Activated naive CD4-positive, alpha-beta T cell treated with anti-CD3 and anti-CD28 coated beads, Interleukin-2, amount 50 U/mL, for 72 hours (primary cell): ENCODE data around the gene SEC14L6. TPM values are rescaled to one million over a fixed set of nuclear protein-coding genes. Genes with fewer than 3 reads are reported as not detected.
"Not testable (repeated sequence)": the region's sequence is repeated elsewhere in the genome, so short reads cannot be mapped to it uniquely, and the experiment has no call there.

Experiments used
- ATAC-seq, 2 donors: fragments of 150-1000 bp; cut with Tn5 transposase; 2 replicates each; pipeline ENCODE4 v1.10.0; 2021; ENCODE audit warnings: mild to moderate bottlenecking in 2 of 2, moderate library complexity in 2 of 2
- DNase-seq, 2 donors: peaks; one replicate each; pipeline ENCODE4 v3.0.0; 2021 to 2022; ENCODE audit warnings: low spot score in 2 of 2
- H3K27ac Mint-ChIP-seq, 2 donors: one replicate each; pipeline ENCODE4 v1.8.0; 2022; ENCODE audit warnings: mild to moderate bottlenecking in 2 of 2, mixed read lengths in 2 of 2
- H3K36me3 Mint-ChIP-seq, 2 donors: one replicate each; pipeline ENCODE4 v1.8.0; 2022; ENCODE audit warnings: mixed read lengths in 2 of 2
- H3K9me3 Mint-ChIP-seq, 2 donors: one replicate each; pipeline ENCODE4 v1.8.0; 2022; ENCODE audit warnings: mixed read lengths in 2 of 2
- total RNA-seq, 2 donors: library from RNA; stranded (reverse); gene quantifications; one replicate each; pipeline ENCODE4 v1.2.3, GENCODE V29; 2022

The SEC14L6 gene
- total RNA-seq: not detected

GRCh38 chr22:30546616-30547015, at the start of gene SEC14L6:
Gene SEC14L6 (minus strand): TSS chr22:30546741. CDS start chr22:30546682, 59 bp downstream.
- no peak for ATAC-seq
- H3K9me3 Mint-ChIP-seq: no peaks in the 10 kb centered on the region
- H3K36me3 Mint-ChIP-seq: peaks cover 0 to 4% of the 10 kb centered on the region in 2 donors
- H3K27ac Mint-ChIP-seq: no peak within 1 kb of the TSS
- DNase-seq: no peak

- Mint-ChIP-seq H3K36me3 (no peaks in the 10 kb centered on the region), H3K27ac (no peak overlapping the region), H3K9me3 (no peaks in the 10 kb centered on the region)
- ATAC-seq (no peak), DNase-seq (no peak)
Observed at GRCh38 chr22:30596199-30596598, 49.7 kb upstream of the SEC14L6 start.

GRCh38 chr22:30592360-30592713, 45.8 kb upstream of the SEC14L6 start:
- not testable (repeated sequence) for H3K9me3 Mint-ChIP-seq, H3K36me3 Mint-ChIP-seq, H3K27ac Mint-ChIP-seq, DNase-seq, ATAC-seq

GRCh38 chr22:30591588-30592359, 45.2 kb upstream of the SEC14L6 start, which contains the start of gene PES1:
Gene PES1 (minus strand): TSS chr22:30591910. CDS start chr22:30591833, 77 bp downstream.
- H3K27ac Mint-ChIP-seq: no peak within 1 kb of the TSS
- ATAC-seq (peak; percentile 99 to 100), DNase-seq (peak; percentile 86 to 91)
- peaks cover 6 to 7% of the 10 kb centered on the region in 2 donors for H3K36me3 Mint-ChIP-seq
- H3K9me3 Mint-ChIP-seq: no peaks in the 10 kb centered on the region

GRCh38 chr22:30591191-30591587, 44.6 kb upstream of the SEC14L6 start:
- peaks cover 6 to 7% of the 10 kb centered on the region in 2 donors for H3K36me3 Mint-ChIP-seq
- H3K27ac Mint-ChIP-seq: no peak overlapping the region
- H3K9me3 Mint-ChIP-seq: no peaks in the 10 kb centered on the region
- no peak for DNase-seq
- no peak for ATAC-seq

- DNase-seq (no peak), ATAC-seq (no peak)
- Mint-ChIP-seq H3K27ac (no peak overlapping the region), H3K9me3 (no peaks in the 10 kb centered on the region), H3K36me3 (peaks cover 6 to 7% of the 10 kb centered on the region in 2 donors)
Observed at GRCh38 chr22:30586414-30586813, 39.9 kb upstream of the SEC14L6 start.

- Mint-ChIP-seq H3K9me3 (no peaks in the 10 kb centered on the region), H3K36me3 (peaks cover 12 to 17% of the 10 kb centered on the region in 2 donors), H3K27ac (no peak overlapping the region)
- ATAC-seq (no peak), DNase-seq (no peak)
Observed at GRCh38 chr22:30584441-30584840, 37.9 kb upstream of the SEC14L6 start.

- Mint-ChIP-seq H3K36me3 (peaks cover 12 to 25% of the 10 kb centered on the region in 2 donors), H3K27ac (peak overlapping the region in 1 of 2 donors; percentile 55), H3K9me3 (no peaks in the 10 kb centered on the region)
- ATAC-seq (no peak), DNase-seq (no peak)
Observed at GRCh38 chr22:30582788-30583545, 36.4 kb upstream of the SEC14L6 start.

- no peaks in the 10 kb centered on the region for H3K9me3 Mint-ChIP-seq
- peak overlapping the region in 1 of 2 donors; percentile 87 for H3K27ac Mint-ChIP-seq
- ATAC-seq: no peak
- no peak for DNase-seq
- peaks cover 8 to 20% of the 10 kb centered on the region in 2 donors for H3K36me3 Mint-ChIP-seq
Observed at GRCh38 chr22:30582051-30582450, 35.5 kb upstream of the SEC14L6 start.

GRCh38 chr22:30580896-30581295, 34.4 kb upstream of the SEC14L6 start:
- no peaks in the 10 kb centered on the region for H3K9me3 Mint-ChIP-seq
- H3K27ac Mint-ChIP-seq: no peak overlapping the region
- peaks cover 6 to 18% of the 10 kb centered on the region in 2 donors for H3K36me3 Mint-ChIP-seq
- DNase-seq (no peak), ATAC-seq (no peak)

- no peaks in the 10 kb centered on the region for H3K9me3 Mint-ChIP-seq
- H3K27ac Mint-ChIP-seq: peak overlapping the region in 1 of 2 donors; percentile 44
- DNase-seq (no peak), ATAC-seq (no peak)
- H3K36me3 Mint-ChIP-seq: peaks cover 6 to 18% of the 10 kb centered on the region in 2 donors
Observed at GRCh38 chr22:30578481-30578880, 31.9 kb upstream of the SEC14L6 start.

- DNase-seq (no peak), ATAC-seq (no peak)
- Mint-ChIP-seq H3K9me3 (no peaks in the 10 kb centered on the region), H3K36me3 (peaks cover 6 to 18% of the 10 kb centered on the region in 2 donors), H3K27ac (no peak overlapping the region)
Observed at GRCh38 chr22:30575859-30576258, 29.3 kb upstream of the SEC14L6 start.

GRCh38 chr22:30574997-30575671, 28.6 kb upstream of the SEC14L6 start:
- no peak for ATAC-seq
- H3K36me3 Mint-ChIP-seq: peaks cover 2 to 13% of the 10 kb centered on the region in 2 donors
- DNase-seq: no peak
- no peak overlapping the region for H3K27ac Mint-ChIP-seq
- no peaks in the 10 kb centered on the region for H3K9me3 Mint-ChIP-seq

- ATAC-seq (no peak), DNase-seq (no peak)
- Mint-ChIP-seq H3K36me3 (peaks cover 0 to 7% of the 10 kb centered on the region in 2 donors), H3K27ac (no peak within 1 kb of the TSS), H3K9me3 (no peaks in the 10 kb centered on the region)
Observed at GRCh38 chr22:30574095-30574981, 27.8 kb upstream of the SEC14L6 start, which contains the start of gene GAL3ST1. Gene GAL3ST1 (minus strand): TSS chr22:30574665. CDS start chr22:30557392, 17,273 bp downstream.

- H3K36me3 Mint-ChIP-seq: no peaks in the 10 kb centered on the region
- DNase-seq (no peak), ATAC-seq (peak in 1 of 2 donors; percentile 19)
- no peaks in the 10 kb centered on the region for H3K9me3 Mint-ChIP-seq
- no peak overlapping the region for H3K27ac Mint-ChIP-seq
Observed at GRCh38 chr22:30573594-30574094, 27.1 kb upstream of the SEC14L6 start.
